Neural cell (in vitro differentiated cells): ENCODE results near the gene ALAS1. TPM values are rescaled to one million over a fixed set of nuclear protein-coding genes. Genes with fewer than 3 reads are reported as not detected.

Experiments used
- H2AFZ ChIP-seq: fragments of 200-600, 300-800 bp; sonication (generic), shearing (Covaris generic); 2 replicates; pipeline ENCODE4 v1.6.0; 2014; ENCODE audit warnings: low read depth, mild to moderate bottlenecking, antibody characterized with exemption, low read length, moderate library complexity
- H3F3A ChIP-seq: fragments of 200-600 bp; shearing (Covaris generic); 2 replicates; pipeline ENCODE4 v1.6.1; 2016; ENCODE audit warnings: mild to moderate bottlenecking, moderate library complexity, mixed read lengths, antibody characterized with exemption, low read length; ENCODE audit not compliant: insufficient read depth, poor library complexity, severe bottlenecking
- H3K27ac ChIP-seq: fragments of 200-600, 300-800 bp; sonication (generic), shearing (Covaris generic); 2 replicates; pipeline ENCODE4 v1.5.1; 2014; ENCODE audit warnings: mild to moderate bottlenecking, low read length, moderate library complexity
- H3K27me3 ChIP-seq: fragments of 300-800, 200-600 bp; sonication (generic), shearing (Covaris generic); 2 replicates; pipeline ENCODE4 v1.6.0; 2014; ENCODE audit warnings: mild to moderate bottlenecking, low read depth, low read length, moderate library complexity; ENCODE audit not compliant: insufficient read depth
- H3K36me3 ChIP-seq: fragments of 300-800, 200-600 bp; sonication (generic), shearing (Covaris generic); 2 replicates; pipeline ENCODE4 v1.5.1; 2014; ENCODE audit warnings: mild to moderate bottlenecking, antibody characterized with exemption, low read length, moderate library complexity; ENCODE audit not compliant: insufficient read depth
- H3K4me2 ChIP-seq: fragments of 300-800, 200-600 bp; sonication (generic), shearing (Covaris generic); 2 replicates; pipeline ENCODE4 v1.6.0; 2014; ENCODE audit warnings: mild to moderate bottlenecking, low read length
- H3K4me3 ChIP-seq: fragments of 300-800, 200-600 bp; sonication (generic), shearing (Covaris generic); 2 replicates; pipeline ENCODE4 v1.5.1; 2014; ENCODE audit warnings: mild to moderate bottlenecking, low read length, moderate library complexity
- H3K79me2 ChIP-seq: fragments of 200-600 bp; shearing (Covaris generic); replicated peaks from 2 replicates; pipeline ENCODE4 v1.6.0; 2014; ENCODE audit warnings: mild to moderate bottlenecking, low read length, moderate library complexity; ENCODE audit not compliant: insufficient read depth
- H3K9ac ChIP-seq: fragments of 300-800, 200-600 bp; sonication (generic), shearing (Covaris generic); 2 replicates; pipeline ENCODE4 v1.6.1; 2016; ENCODE audit warnings: mild to moderate bottlenecking, low read length, mixed read lengths
- H3K9me2 ChIP-seq: fragments of 200-600 bp; shearing (Covaris generic); 2 replicates; pipeline ENCODE4 v1.6.1; 2016; ENCODE audit warnings: mild to moderate bottlenecking, low read length, mixed read lengths; ENCODE audit not compliant: insufficient read depth
- H3K9me3 ChIP-seq: fragments of 200-600, 300-800 bp; sonication (generic), shearing (Covaris generic); 2 replicates; pipeline ENCODE4 v1.6.1; 2016; ENCODE audit warnings: mild to moderate bottlenecking, mixed run types, low read length, moderate library complexity, mixed read lengths
- H4K20me1 ChIP-seq: fragments of 200-600 bp; shearing (Covaris generic); 2 replicates; pipeline ENCODE4 v1.6.1; 2016; ENCODE audit warnings: mild to moderate bottlenecking, mixed run types; ENCODE audit not compliant: insufficient read depth
- CTCF ChIP-seq: fragments of 450-650 bp; IDR thresholded peaks from 2 replicates; pipeline ENCODE4 v1.5.1; 2014; ENCODE audit warnings: antibody characterized with exemption, mild to moderate bottlenecking, moderate library complexity; ENCODE audit not compliant: poor library complexity, severe bottlenecking
- EP300 ChIP-seq: fragments of 450-650 bp; conservative IDR thresholded peaks from 2 replicates; pipeline ENCODE4 v1.6.1; 2014; ENCODE audit warnings: antibody characterized with exemption, mild to moderate bottlenecking, moderate library complexity; ENCODE audit not compliant: poor library complexity, severe bottlenecking
- EZH2 ChIP-seq: fragments of 200-600, 300-800 bp; shearing (Covaris generic), sonication (generic); IDR thresholded peaks from 2 replicates; pipeline ENCODE4 v1.6.1; 2014; ENCODE audit warnings: antibody characterized with exemption, low read length, borderline replicate concordance, mild to moderate bottlenecking; ENCODE audit not compliant: insufficient read depth, poor library complexity, severe bottlenecking
- MXI1 ChIP-seq: fragments of 450-650 bp; conservative IDR thresholded peaks from 2 replicates; pipeline ENCODE4 v1.6.1; 2014; ENCODE audit warnings: antibody characterized with exemption, mild to moderate bottlenecking; ENCODE audit not compliant: poor library complexity, severe bottlenecking
- POLR2AphosphoS5 ChIP-seq: IDR thresholded peaks from 2 replicates; pipeline ENCODE4 v1.6.1; 2012
- RAD21 ChIP-seq: fragments of 450-650 bp; conservative IDR thresholded peaks from 2 replicates; pipeline ENCODE4 v1.6.1; 2014; ENCODE audit warnings: antibody characterized with exemption, mild to moderate bottlenecking, moderate library complexity
- REST ChIP-seq: IDR thresholded peaks from 2 replicates; pipeline ENCODE4 v1.6.1; 2012; ENCODE audit warnings: borderline replicate concordance
- SMC3 ChIP-seq: fragments of 450-650 bp; conservative IDR thresholded peaks from 2 replicates; pipeline ENCODE4 v1.6.1; 2014; ENCODE audit warnings: antibody characterized with exemption, mild to moderate bottlenecking, moderate library complexity; ENCODE audit not compliant: poor library complexity
- TAF1 ChIP-seq: IDR thresholded peaks from 2 replicates; pipeline ENCODE4 v1.6.1; 2012; ENCODE audit warnings: low read depth
- polyA plus RNA-seq: library from polyadenylated mRNA; depleted of rRNA; stranded (reverse); fragments of >200 nt; gene quantifications from 2 replicates; pipeline ENCODE4 v1.2.3, GENCODE V29; 2014

Gene ALAS1
- polyA plus RNA-seq, 1 donor from 2014 or later: 66.0 TPM

- no peaks in the 10 kb centered on the region for H3K9me3 ChIP-seq
- peaks cover 14% of the 10 kb centered on the region for H3K79me2 ChIP-seq
- no peaks in the 10 kb centered on the region for H4K20me1 ChIP-seq
- TF ChIP-seq POLR2AphosphoS5 (no peak), RAD21 (no peak), EP300 (no peak), CTCF (no peak), EZH2 (no peak), REST (no peak), TAF1 (no peak), MXI1 (no peak), SMC3 (no peak)
- no peak overlapping the region for H3K4me2 ChIP-seq
- no peak overlapping the region for H2AFZ ChIP-seq
- no peak overlapping the region for H3K27ac ChIP-seq
- no peaks in the 10 kb centered on the region for H3K9me2 ChIP-seq
- H3F3A ChIP-seq: no peaks in the 10 kb centered on the region
- H3K4me3 ChIP-seq: no peak overlapping the region
- no peak overlapping the region for H3K9ac ChIP-seq
- H3K36me3 ChIP-seq: peaks cover 9% of the 10 kb centered on the region
- H3K27me3 ChIP-seq: no peaks in the 10 kb centered on the region
Observed at GRCh38 chr3:52259448-52259847, 61.5 kb downstream of the ALAS1 start.

- no peaks in the 10 kb centered on the region for H4K20me1 ChIP-seq
- peaks cover 9% of the 10 kb centered on the region for H3K36me3 ChIP-seq
- no peak overlapping the region for H3K27ac ChIP-seq
- peaks cover 14% of the 10 kb centered on the region for H3K79me2 ChIP-seq
- no peaks in the 10 kb centered on the region for H3K27me3 ChIP-seq
- H3K9me3 ChIP-seq: no peaks in the 10 kb centered on the region
- H3F3A ChIP-seq: no peaks in the 10 kb centered on the region
- no peak overlapping the region for H3K4me3 ChIP-seq
- H3K4me2 ChIP-seq: no peak overlapping the region
- no peak for TF ChIP-seq POLR2AphosphoS5
- no peak for TF ChIP-seq SMC3
- TF ChIP-seq TAF1: no peak
- TF ChIP-seq CTCF: no peak
- no peak for TF ChIP-seq EP300
- no peak for TF ChIP-seq RAD21
- TF ChIP-seq REST: no peak
- no peak for TF ChIP-seq EZH2
- no peak for TF ChIP-seq MXI1
- H3K9me2 ChIP-seq: no peaks in the 10 kb centered on the region
- no peak overlapping the region for H2AFZ ChIP-seq
- no peak overlapping the region for H3K9ac ChIP-seq
Observed at GRCh38 chr3:52262447-52262846, 64.5 kb downstream of the ALAS1 start.
